ENCODE measurements around the gene TMEM222.
"Not testable (repeated sequence)": the region's sequence is repeated elsewhere in the genome, so short reads cannot be mapped to it uniquely, and the experiment has no call there.

Gene TMEM222

GRCh38 chr1:27380766-27381733, 59.1 kb downstream of the TMEM222 start:
- DNase-seq = no peak

- DNase-seq = no peak
Measured at GRCh38 chr1:27381969-27382762, 60.2 kb downstream of the TMEM222 start.

- DNase-seq = peak; percentile 72
Measured at GRCh38 chr1:27383039-27383605, 61.2 kb downstream of the TMEM222 start, which contains the start of gene CD164L2. Gene CD164L2 (minus strand): TSS chr1:27383333. CDS start chr1:27383239, 94 bp downstream.

- DNase-seq = no peak
Measured at GRCh38 chr1:27383661-27384060, 61.7 kb downstream of the TMEM222 start.

- not testable (repeated sequence) for DNase-seq
Measured at GRCh38 chr1:27384797-27385196, 62.8 kb downstream of the TMEM222 start.

Measured in stimulated activated CD8-positive, alpha-beta memory T cell treated with anti-CD3 and anti-CD28 coated beads, Interleukin-4, amount 100 ng/mL, for 48 hours (primary cell).